Fibroblast of lung (primary cell): ENCODE results near the gene NAA16. TPM values are rescaled to one million over a fixed set of nuclear protein-coding genes. Genes with fewer than 3 reads are reported as not detected.
A peak's percentile ranks its signal among the peaks of the same experiment; 100 is the strongest.

Experiments used
- DNase-seq, 2 donors: peaks; one replicate each; pipeline versions ENCODE4 v3.0.0 to v3.0.0-alpha.2; 2010; ENCODE audit warnings: low read depth in 2 of 2
- H2AFZ ChIP-seq: 2 replicates; pipeline ENCODE4 v1.5.1; 2012; ENCODE audit warnings: low read length, control low read depth, inconsistent platforms
- H3K27ac ChIP-seq: 2 replicates; pipeline ENCODE4 v1.5.1; 2011; ENCODE audit warnings: low read length, control low read depth; ENCODE audit not compliant: insufficient read depth
- H3K27me3 ChIP-seq: 2 replicates; pipeline ENCODE4 v1.5.1; 2011; ENCODE audit warnings: mild to moderate bottlenecking, low read length; ENCODE audit not compliant: control insufficient read depth, insufficient read depth
- H3K36me3 ChIP-seq: 2 replicates; pipeline ENCODE4 v1.5.1; 2011; ENCODE audit warnings: low read length; ENCODE audit not compliant: control insufficient read depth, insufficient read depth
- H3K4me1 ChIP-seq: 2 replicates; pipeline ENCODE4 v1.5.1; 2011; ENCODE audit warnings: low read length; ENCODE audit not compliant: control insufficient read depth, insufficient read depth; ENCODE audit errors: extremely low read depth
- H3K4me2 ChIP-seq: 2 replicates; pipeline ENCODE4 v1.5.1; 2011; ENCODE audit warnings: low read length, control low read depth; ENCODE audit not compliant: insufficient read depth; ENCODE audit errors: extremely low read depth
- H3K4me3 ChIP-seq, 4 experiments: fragments of 200-600 bp in 1 of 4; sonication (generic) in 1 of 4; replicated peaks in 1 of 4; 2 replicates each; pipeline ENCODE4 v1.5.1; 2011 to 2016; ENCODE audit warnings: low read length in 4 of 4, low read depth in 3 of 4, mild to moderate bottlenecking in 3 of 4, control low read depth in 2 of 4, inconsistent platforms in 1 of 4, mixed read lengths in 1 of 4; ENCODE audit not compliant: insufficient read depth in 1 of 4; ENCODE audit errors: control extremely low read depth in 1 of 4
- H3K79me2 ChIP-seq: 2 replicates; pipeline ENCODE4 v1.5.1; 2012; ENCODE audit warnings: mild to moderate bottlenecking, low read length, inconsistent platforms; ENCODE audit not compliant: control insufficient read depth, insufficient read depth
- H3K9ac ChIP-seq: 2 replicates; pipeline ENCODE4 v1.5.1; 2011; ENCODE audit warnings: mild to moderate bottlenecking, low read length, control low read depth; ENCODE audit not compliant: insufficient read depth
- H3K9me3 ChIP-seq: 2 replicates; pipeline ENCODE4 v1.5.1; 2012; ENCODE audit warnings: low read depth, low read length; ENCODE audit not compliant: control insufficient read depth, insufficient read depth
- H4K20me1 ChIP-seq: 2 replicates; pipeline ENCODE4 v1.5.1; 2011; ENCODE audit warnings: low read length; ENCODE audit not compliant: control insufficient read depth, insufficient read depth; ENCODE audit errors: extremely low read depth
- CTCF ChIP-seq, 2 donors: IDR thresholded peaks in 1 of 2; conservative IDR thresholded peaks in 1 of 2; 1 replicate in 1 of 2; 2 replicates in 1 of 2; pipeline ENCODE4 v1.5.1; 2011 to 2012; ENCODE audit warnings: low read length in 2 of 2, control low read depth in 1 of 2, inconsistent platforms in 1 of 2, low read depth in 1 of 2, mild to moderate bottlenecking in 1 of 2
- EZH2 ChIP-seq: IDR thresholded peaks from 2 replicates; pipeline ENCODE4 v1.5.1; 2012; ENCODE audit warnings: low read length, control low read depth, mild to moderate bottlenecking; ENCODE audit errors: missing control alignments
- polyA plus RNA-seq, 2 donors: library from polyadenylated mRNA; depleted of rRNA in 1 of 2; stranded (reverse) in 1 of 2; unstranded in 1 of 2; fragments of >200 nt; gene quantifications; 2 replicates each; pipeline ENCODE4 v1.2.1, GENCODE V29; 2011 to 2012; ENCODE audit warnings: missing spikeins in 1 of 2
- total RNA-seq: library from RNA; depleted of rRNA; stranded (reverse); fragments of >200 nt; gene quantifications from 2 replicates; pipeline ENCODE4 v1.2.1, GENCODE V29; 2014

Gene NAA16
- total and polyA plus RNA-seq, 2 donors (not counting 1 experiment from before 2014, with no cell fraction given): 7.9 to 8.3 TPM

- H3K27ac ChIP-seq: no peak overlapping the region
- TF ChIP-seq CTCF (conservative IDR thresholded peaks at IDR 0.05 in 1 of 2, IDR thresholded peaks at IDR 0.05 in 1 of 2; ENCODE audit: low read depth in 1 of 2, low read length in 2 of 2) (no peak), EZH2 (no peak)
- no peak overlapping the region for H2AFZ ChIP-seq
- no peaks in the 10 kb centered on the region for H3K36me3 ChIP-seq
- H4K20me1 ChIP-seq: no peaks in the 10 kb centered on the region
- H3K79me2 ChIP-seq: no peaks in the 10 kb centered on the region
- no peak overlapping the region for H3K4me2 ChIP-seq
- no peak overlapping the region for H3K9ac ChIP-seq
- H3K4me1 ChIP-seq: no peaks in the 10 kb centered on the region
- DNase-seq: no peak
- no peaks in the 10 kb centered on the region for H3K9me3 ChIP-seq
- H3K4me3 ChIP-seq: no peak overlapping the region
- H3K27me3 ChIP-seq: no peaks in the 10 kb centered on the region
Measured at GRCh38 chr13:41405367-41405766, 94.3 kb downstream of the NAA16 start.

- no peak overlapping the region for H3K27ac ChIP-seq
- H3K79me2 ChIP-seq: no peaks in the 10 kb centered on the region
- peak; percentile 13 to 52 for DNase-seq
- no peak overlapping the region for H2AFZ ChIP-seq
- TF ChIP-seq CTCF (conservative IDR thresholded peaks at IDR 0.05 in 1 of 2, IDR thresholded peaks at IDR 0.05 in 1 of 2; ENCODE audit: low read depth in 1 of 2, low read length in 2 of 2) (no peak), EZH2 (no peak)
- H3K9me3 ChIP-seq: no peaks in the 10 kb centered on the region
- H3K4me2 ChIP-seq: no peak overlapping the region
- H3K4me1 ChIP-seq: no peaks in the 10 kb centered on the region
- H3K36me3 ChIP-seq: no peaks in the 10 kb centered on the region
- H3K9ac ChIP-seq: no peak overlapping the region
- no peaks in the 10 kb centered on the region for H4K20me1 ChIP-seq
- no peaks in the 10 kb centered on the region for H3K27me3 ChIP-seq
- H3K4me3 ChIP-seq: no peak overlapping the region
Measured at GRCh38 chr13:41407380-41407779, 96.3 kb downstream of the NAA16 start.

- Histone ChIP-seq H2AFZ (no peak overlapping the region), H4K20me1 (no peaks in the 10 kb centered on the region), H3K79me2 (no peaks in the 10 kb centered on the region), H3K4me1 (no peaks in the 10 kb centered on the region), H3K4me3 (no peak overlapping the region), H3K36me3 (no peaks in the 10 kb centered on the region), H3K9ac (no peak overlapping the region), H3K4me2 (no peak overlapping the region), H3K27ac (no peak overlapping the region), H3K9me3 (no peaks in the 10 kb centered on the region), H3K27me3 (no peaks in the 10 kb centered on the region)
- DNase-seq: peak in 1 of 2 donors; percentile 12
- TF ChIP-seq CTCF (conservative IDR thresholded peaks at IDR 0.05 in 1 of 2, IDR thresholded peaks at IDR 0.05 in 1 of 2; ENCODE audit: low read depth in 1 of 2, low read length in 2 of 2) (no peak), EZH2 (no peak)
Measured at GRCh38 chr13:41408121-41408520, 97.1 kb downstream of the NAA16 start.
